ENCODE results near the gene POPDC3. TPM values are rescaled to one million over a fixed set of nuclear protein-coding genes. Genes with fewer than 3 reads are reported as not detected.
"Not testable (repeated sequence)": the region's sequence is repeated elsewhere in the genome, so short reads cannot be mapped to it uniquely, and the experiment has no call there.

POPDC3 gene
- total RNA-seq, 2 experiments from 2014 or later: not detected

DNA sequence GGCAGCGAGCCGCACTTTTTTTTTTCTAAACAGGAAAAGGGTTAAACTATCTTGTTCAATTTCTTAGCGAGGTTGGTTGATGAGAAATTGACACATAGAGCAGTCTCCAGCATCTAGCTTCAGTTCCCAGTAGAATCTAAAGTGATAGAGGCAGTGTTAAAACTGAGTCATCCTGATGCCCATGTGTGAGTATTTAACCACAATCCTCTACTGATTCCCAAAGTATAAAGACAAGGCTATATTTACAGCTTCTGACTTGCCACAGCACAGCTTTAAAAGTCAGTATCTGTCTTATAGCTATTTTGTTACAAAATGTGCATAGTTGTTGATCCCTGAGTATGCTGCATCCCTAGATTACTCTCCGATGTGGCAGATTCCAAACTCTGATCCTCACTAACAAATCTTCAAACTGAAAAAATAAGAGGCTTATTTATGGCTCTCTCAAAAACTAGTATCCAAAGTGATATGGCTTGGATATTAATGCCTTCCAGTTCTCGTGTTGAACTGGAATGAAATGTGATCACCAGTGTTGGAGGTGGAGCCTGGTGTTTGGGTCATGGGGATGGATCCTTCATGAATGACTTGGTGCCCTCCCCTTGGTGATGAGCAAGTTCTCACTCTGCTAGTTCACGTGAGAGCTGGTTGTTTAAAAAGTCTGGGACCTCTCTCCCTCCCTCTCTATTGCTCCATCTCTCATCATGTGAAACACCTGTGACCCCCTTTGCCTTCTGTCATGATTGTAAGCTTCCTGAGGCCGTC is 13.1 kb upstream of the POPDC3 start:
- ChIA-PET POLR2A (no interaction called here), CTCF (interaction anchor here (1.4 kb wide), 1 partner anchor 105 kb away, joined by 4 read pairs; no protein-coding TSS in a partner anchor)
- H3K4me1 Mint-ChIP-seq (ENCODE audit: low read depth): no peaks in the 10 kb centered on the region
- H3K36me3 Mint-ChIP-seq: no peaks in the 10 kb centered on the region
- H3K27ac Mint-ChIP-seq: no peak overlapping the region
- DNase-seq: no peak
- no peak overlapping the region for H3K4me3 Mint-ChIP-seq
- intact Hi-C loops (cut with micrococcal nuclease): no loop called here
- peaks cover 12% of the 10 kb centered on the region for H3K27me3 Mint-ChIP-seq
- no peaks in the 10 kb centered on the region for H3K9me3 Mint-ChIP-seq

DNA sequence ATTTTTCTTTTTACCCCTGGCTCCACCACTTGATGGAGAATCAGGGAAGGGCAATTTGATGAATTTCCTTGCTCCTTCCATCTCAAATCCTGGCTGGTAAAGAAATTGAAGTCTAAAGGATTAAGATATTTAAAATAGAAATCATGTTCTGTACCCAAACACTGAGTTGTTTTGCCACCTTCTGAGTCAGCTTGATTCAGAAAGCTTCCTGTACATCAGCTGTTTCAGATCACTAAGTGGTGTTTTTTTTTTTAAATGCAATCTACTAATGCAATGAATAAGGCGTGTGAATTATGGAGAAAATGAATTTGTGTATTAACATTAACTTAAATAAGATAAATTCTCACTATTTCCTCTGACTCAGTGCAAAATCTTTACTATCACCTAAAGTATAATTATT is 11.5 kb upstream of the POPDC3 start:
- DNase-seq: no peak
- H3K36me3 Mint-ChIP-seq: no peaks in the 10 kb centered on the region
- CTCF ChIA-PET: no interaction called here

DNA sequence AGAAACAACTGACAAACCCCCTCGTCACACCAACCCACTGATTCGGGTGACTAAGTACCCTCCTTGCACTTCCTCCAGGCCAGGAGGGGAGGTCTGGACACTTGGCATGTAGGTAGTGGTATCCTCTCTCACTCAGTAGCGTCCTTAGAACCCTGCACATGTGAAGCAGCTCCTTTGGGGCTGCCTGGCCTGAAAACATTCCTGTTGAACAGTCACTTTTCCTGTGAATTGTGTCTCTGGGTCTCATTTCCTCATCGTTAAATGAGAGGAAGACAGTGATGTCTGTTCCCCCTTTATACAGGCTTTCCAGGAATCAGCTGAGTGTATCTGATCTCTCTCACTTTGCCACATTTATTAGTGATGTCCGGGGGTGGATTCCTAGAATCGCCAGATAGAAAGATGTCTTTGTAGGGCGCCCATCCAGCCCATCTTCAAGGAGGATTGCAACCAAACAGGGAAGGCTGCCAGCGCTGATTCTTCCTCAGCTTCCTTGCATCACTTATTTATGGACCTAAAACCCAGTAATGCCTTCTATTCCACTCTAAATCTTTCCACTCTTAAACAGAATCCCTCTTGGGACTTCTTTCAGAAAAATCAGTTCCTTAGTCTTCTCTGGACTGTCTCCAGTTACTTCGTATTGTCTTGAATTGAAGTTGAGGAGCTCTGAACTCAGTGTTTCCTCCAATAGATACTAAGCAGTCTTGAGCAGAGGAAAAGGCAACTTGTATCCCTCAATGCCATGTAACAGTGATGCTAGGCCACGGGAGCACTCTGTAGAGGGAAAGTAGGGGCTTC is 9.4 kb upstream of the POPDC3 start:
- ChIA-PET POLR2A (no interaction called here), CTCF (no interaction called here)
- intact Hi-C loops (cut with micrococcal nuclease): no loop called here
- DNase-seq: no peak
- no peaks in the 10 kb centered on the region for H3K36me3 Mint-ChIP-seq
- H3K9me3 Mint-ChIP-seq: no peaks in the 10 kb centered on the region
- H3K4me1 Mint-ChIP-seq (ENCODE audit: low read depth): no peaks in the 10 kb centered on the region
- no peak overlapping the region for H3K27ac Mint-ChIP-seq
- H3K27me3 Mint-ChIP-seq: peaks cover 2% of the 10 kb centered on the region
- H3K4me3 Mint-ChIP-seq: no peak overlapping the region

More for the DNA sequence above, 11.5 kb upstream of the POPDC3 start:
- Mint-ChIP-seq H3K27ac (no peak overlapping the region), H3K27me3 (peaks cover 8% of the 10 kb centered on the region), H3K4me1 (ENCODE audit: low read depth) (no peaks in the 10 kb centered on the region), H3K9me3 (no peaks in the 10 kb centered on the region), H3K4me3 (no peak overlapping the region)
- POLR2A ChIA-PET: no interaction called here
- intact Hi-C loops (cut with micrococcal nuclease): no loop called here

DNA sequence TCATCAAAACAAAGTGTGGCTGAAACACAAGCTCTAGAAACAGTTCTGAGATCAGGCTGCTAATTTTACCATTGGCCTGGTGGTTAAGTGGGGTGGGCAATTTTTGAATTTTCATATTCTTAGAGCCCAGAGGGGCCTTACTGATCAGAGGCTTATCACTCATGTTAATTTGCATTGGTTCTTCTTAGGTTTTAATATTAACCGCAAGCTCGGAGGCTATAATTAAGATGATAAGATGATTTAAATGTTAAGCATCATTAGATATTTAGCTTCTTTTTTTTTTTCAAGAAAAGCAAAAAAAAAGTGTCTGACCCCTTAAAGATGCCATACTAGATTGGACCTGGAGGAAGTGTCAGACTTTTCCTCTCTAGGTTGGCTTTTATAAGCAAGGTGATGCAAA is 8.4 kb upstream of the POPDC3 start:
- no peak for DNase-seq
- ChIA-PET CTCF (no interaction called here), POLR2A (no interaction called here)
- H3K27ac Mint-ChIP-seq: no peak overlapping the region
- H3K36me3 Mint-ChIP-seq: no peaks in the 10 kb centered on the region
- intact Hi-C loops (cut with micrococcal nuclease): no loop called here
- no peak overlapping the region for H3K4me3 Mint-ChIP-seq
- no peaks in the 10 kb centered on the region for H3K27me3 Mint-ChIP-seq
- H3K4me1 Mint-ChIP-seq (ENCODE audit: low read depth): no peaks in the 10 kb centered on the region
- no peaks in the 10 kb centered on the region for H3K9me3 Mint-ChIP-seq

DNA sequence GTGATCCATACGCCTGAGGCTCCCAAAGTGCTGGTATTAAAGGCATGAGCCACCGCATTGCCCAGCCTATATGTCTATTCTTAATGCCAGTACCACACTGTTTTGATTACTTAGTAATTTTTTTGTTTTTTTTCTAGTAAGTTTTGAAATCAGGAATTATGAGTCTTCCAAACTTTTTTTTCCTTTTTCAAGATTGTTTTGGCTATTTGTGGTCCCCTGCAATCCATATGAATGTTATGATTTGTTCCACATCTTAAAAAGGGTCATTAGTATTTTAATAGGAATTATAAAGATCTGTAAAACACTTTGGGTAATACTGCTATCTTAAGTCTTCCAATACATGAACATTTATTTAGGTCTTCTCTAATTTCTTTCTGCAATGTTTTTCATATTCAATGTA is 6.8 kb upstream of the POPDC3 start:
- Mint-ChIP-seq H3K27ac (no peak overlapping the region), H3K36me3 (no peaks in the 10 kb centered on the region), H3K9me3 (no peaks in the 10 kb centered on the region), H3K27me3 (peaks cover 10% of the 10 kb centered on the region), H3K4me3 (no peak overlapping the region), H3K4me1 (ENCODE audit: low read depth) (no peaks in the 10 kb centered on the region)
- POLR2A ChIA-PET: no interaction called here
- CTCF ChIA-PET: no interaction called here
- DNase-seq: no peak
- intact Hi-C loops (cut with micrococcal nuclease): no loop called here

DNA sequence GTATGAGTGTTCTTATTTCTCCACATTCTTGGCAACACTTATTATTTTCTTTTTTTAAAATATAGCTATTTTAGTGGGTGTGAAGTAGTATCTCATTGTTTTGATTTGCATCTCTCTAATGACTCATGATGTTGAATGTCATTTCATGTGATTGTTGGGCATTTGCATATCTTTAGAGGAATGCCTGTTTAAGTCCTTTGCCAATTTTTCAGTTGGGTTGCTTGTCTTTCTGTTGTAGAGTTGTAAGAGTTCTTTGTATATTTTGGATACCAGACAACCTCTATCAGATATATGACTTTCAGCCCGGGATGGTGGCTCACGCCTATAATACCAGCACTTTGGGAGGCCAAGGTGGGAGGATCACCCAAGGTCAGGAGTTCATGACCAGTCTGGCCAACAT is 5.1 kb upstream of the POPDC3 start:
- POLR2A ChIA-PET: no interaction called here
- intact Hi-C loops (cut with micrococcal nuclease): no loop called here
- Mint-ChIP-seq H3K9me3 (no peaks in the 10 kb centered on the region), H3K27ac (no peak overlapping the region), H3K36me3 (no peaks in the 10 kb centered on the region), H3K4me3 (no peak overlapping the region), H3K4me1 (ENCODE audit: low read depth) (peaks cover 2% of the 10 kb centered on the region), H3K27me3 (peaks cover 24% of the 10 kb centered on the region)
- CTCF ChIA-PET: no interaction called here
- no peak for DNase-seq

DNA sequence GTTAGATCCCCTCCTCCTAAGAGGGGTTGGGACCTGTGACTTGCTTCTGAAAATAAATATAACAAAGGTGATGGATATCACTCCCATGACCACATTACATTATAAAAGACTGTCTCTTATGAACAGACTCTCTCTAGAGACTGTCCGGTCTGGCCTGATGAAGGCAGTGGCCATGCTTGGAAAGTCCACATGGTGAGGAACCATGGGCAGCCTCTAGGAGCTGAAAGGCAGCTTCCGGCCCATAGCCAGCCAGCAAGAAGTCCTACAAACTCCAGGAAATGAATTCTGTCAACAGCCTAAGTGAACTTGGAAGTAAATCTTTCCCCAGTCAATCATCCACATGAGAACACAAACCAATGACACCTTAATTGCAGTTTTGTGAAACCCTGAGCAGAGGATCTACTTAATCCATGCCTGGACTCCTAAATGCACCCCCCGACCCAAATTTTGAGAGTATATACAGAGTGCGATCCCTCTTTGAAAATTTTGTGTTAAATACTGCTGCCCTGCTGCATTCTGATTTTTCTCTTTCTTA is 2.2 kb upstream of the POPDC3 start:
- Mint-ChIP-seq H3K27me3 (peaks cover 38% of the 10 kb centered on the region), H3K27ac (no peak overlapping the region), H3K4me1 (ENCODE audit: low read depth) (peaks cover 2% of the 10 kb centered on the region), H3K9me3 (no peaks in the 10 kb centered on the region), H3K36me3 (no peaks in the 10 kb centered on the region), H3K4me3 (no peak overlapping the region)
- intact Hi-C loops (cut with micrococcal nuclease): no loop called here
- CTCF ChIA-PET: no interaction called here
- no peak for DNase-seq
- POLR2A ChIA-PET: no interaction called here

DNA sequence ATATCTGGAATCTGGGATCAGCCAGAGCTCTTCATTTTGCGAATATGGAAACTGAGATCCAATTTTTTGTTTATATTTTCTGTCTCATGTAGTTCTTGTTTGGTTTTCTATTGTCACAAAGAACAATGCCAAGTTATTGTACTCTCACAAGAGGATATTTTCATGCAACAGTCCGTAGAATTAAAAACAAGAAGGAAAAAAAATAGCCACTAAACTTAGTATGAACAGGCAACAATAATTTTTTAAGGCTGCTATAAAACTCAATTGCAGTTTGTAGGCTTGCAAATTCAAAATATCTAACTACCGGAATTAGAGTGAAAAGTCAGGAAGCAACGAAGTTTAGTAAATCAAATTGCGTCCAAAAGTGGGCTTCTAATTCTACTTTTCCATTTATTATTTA is 1.2 kb downstream of the POPDC3 start:
- CTCF ChIA-PET: no interaction called here
- Mint-ChIP-seq H3K9me3 (no peaks in the 10 kb centered on the region), H3K27ac (no peak overlapping the region), H3K4me3 (no peak overlapping the region), H3K36me3 (no peaks in the 10 kb centered on the region), H3K27me3 (peaks cover 41% of the 10 kb centered on the region), H3K4me1 (ENCODE audit: low read depth) (peaks cover 2% of the 10 kb centered on the region)
- no peak for DNase-seq
- POLR2A ChIA-PET: no interaction called here
- intact Hi-C loops (cut with micrococcal nuclease): loop anchor here (2.0 kb wide), 1 partner anchor 92 kb away; no protein-coding TSS in a partner anchor

DNA sequence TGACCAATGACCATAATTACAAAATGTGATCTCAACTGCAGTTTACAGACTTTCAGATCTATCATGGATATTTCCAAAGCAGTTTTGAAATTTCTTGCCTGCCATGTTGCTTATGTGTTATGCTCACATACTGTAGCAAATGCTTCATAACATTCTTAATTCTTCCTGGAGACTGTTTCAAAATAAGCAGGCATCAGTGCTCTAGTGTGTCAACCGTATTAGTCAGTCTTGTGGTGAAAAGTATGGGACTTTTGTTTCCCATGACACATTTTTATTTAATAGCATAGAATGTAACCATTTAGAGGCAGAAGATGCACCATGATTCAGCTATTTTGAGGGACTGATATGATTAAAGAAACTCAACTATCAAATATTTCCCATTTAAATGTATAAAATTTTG is 1.7 kb downstream of the POPDC3 start:
- H3K27ac Mint-ChIP-seq: no peak overlapping the region
- H3K4me1 Mint-ChIP-seq (ENCODE audit: low read depth): peaks cover 2% of the 10 kb centered on the region
- intact Hi-C loops (cut with micrococcal nuclease): loop anchor here (2.0 kb wide), 1 partner anchor 91 kb away; no protein-coding TSS in a partner anchor
- ChIA-PET CTCF (no interaction called here), POLR2A (no interaction called here)
- no peaks in the 10 kb centered on the region for H3K9me3 Mint-ChIP-seq
- H3K27me3 Mint-ChIP-seq: peaks cover 41% of the 10 kb centered on the region
- H3K36me3 Mint-ChIP-seq: no peaks in the 10 kb centered on the region
- no peak overlapping the region for H3K4me3 Mint-ChIP-seq
- DNase-seq: no peak

DNA sequence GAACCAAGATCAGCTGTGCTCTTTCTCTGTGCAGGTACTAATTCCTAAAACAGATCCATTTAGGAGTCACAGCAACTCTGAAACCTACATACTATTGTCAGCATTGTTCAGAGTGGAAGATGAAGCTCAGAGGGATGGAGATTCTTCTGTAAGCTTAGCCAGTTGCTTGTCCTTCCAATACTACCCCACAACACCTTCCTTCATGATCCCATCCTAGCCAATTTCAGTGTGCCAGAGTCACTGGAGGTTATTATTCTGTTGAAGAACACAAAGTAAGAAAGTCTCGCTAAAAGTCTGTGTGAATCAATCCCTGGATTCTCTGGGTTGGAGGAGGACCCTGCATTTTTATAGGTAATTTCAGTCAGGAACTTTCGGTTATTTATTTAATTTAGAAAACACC is 2.3 kb downstream of the POPDC3 start:
- no peak overlapping the region for H3K27ac Mint-ChIP-seq
- intact Hi-C loops (cut with micrococcal nuclease): no loop called here
- ChIA-PET CTCF (no interaction called here), POLR2A (no interaction called here)
- H3K27me3 Mint-ChIP-seq: peaks cover 38% of the 10 kb centered on the region
- no peaks in the 10 kb centered on the region for H3K36me3 Mint-ChIP-seq
- peaks cover 2% of the 10 kb centered on the region for H3K4me1 Mint-ChIP-seq (ENCODE audit: low read depth)
- no peaks in the 10 kb centered on the region for H3K9me3 Mint-ChIP-seq
- H3K4me3 Mint-ChIP-seq: no peak overlapping the region
- DNase-seq: no peak

DNA sequence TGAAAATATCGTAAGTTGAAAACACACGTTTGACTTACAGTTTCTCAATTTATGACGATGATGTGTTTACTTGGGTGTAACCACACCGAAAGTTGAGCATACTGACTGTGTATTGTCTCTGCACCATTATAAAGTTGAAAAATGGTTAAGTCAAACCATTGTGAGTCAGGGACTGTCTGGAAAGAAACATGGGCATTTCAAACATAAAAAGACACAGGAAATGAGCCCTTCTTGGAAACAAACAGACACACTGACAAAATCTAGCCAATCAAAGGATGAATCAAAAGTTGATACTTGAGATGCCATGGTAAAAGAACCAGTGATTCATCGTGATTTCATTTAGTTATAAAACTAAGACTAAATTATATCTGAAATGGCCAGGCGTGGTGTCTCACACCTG is 5.3 kb downstream of the POPDC3 start:
- Mint-ChIP-seq H3K9me3 (no peaks in the 10 kb centered on the region), H3K36me3 (no peaks in the 10 kb centered on the region), H3K4me1 (ENCODE audit: low read depth) (no peaks in the 10 kb centered on the region), H3K4me3 (no peak overlapping the region), H3K27me3 (peaks cover 16% of the 10 kb centered on the region), H3K27ac (no peak overlapping the region)
- intact Hi-C loops (cut with micrococcal nuclease): no loop called here
- DNase-seq: no peak
- ChIA-PET CTCF (no interaction called here), POLR2A (no interaction called here)

DNA sequence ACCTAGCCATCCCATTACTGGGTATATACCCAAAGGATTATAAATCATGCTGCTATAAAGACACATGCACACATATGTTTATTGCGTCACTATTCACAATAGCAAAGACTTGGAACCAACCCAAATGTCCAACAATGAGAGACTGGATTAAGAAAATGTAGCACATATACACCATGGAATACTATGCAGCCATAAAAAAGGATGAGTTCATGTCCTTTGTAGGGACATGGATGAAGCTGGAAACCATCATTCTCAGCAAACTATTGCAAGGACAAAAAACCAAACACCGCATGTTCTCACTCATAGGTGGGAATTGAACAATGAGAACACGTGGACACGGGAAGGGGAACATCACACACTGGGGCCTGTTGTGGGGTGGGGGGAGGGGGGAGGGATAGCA is 7.3 kb downstream of the POPDC3 start:
- H3K36me3 Mint-ChIP-seq; H3K9me3 Mint-ChIP-seq; CTCF ChIA-PET; intact Hi-C loops (cut with micrococcal nuclease); H3K4me3 Mint-ChIP-seq; H3K27ac Mint-ChIP-seq; POLR2A ChIA-PET; H3K4me1 Mint-ChIP-seq (ENCODE audit: low read depth); DNase-seq: not testable (repeated sequence)
- H3K27me3 Mint-ChIP-seq: peaks cover 12% of the 10 kb centered on the region

DNA sequence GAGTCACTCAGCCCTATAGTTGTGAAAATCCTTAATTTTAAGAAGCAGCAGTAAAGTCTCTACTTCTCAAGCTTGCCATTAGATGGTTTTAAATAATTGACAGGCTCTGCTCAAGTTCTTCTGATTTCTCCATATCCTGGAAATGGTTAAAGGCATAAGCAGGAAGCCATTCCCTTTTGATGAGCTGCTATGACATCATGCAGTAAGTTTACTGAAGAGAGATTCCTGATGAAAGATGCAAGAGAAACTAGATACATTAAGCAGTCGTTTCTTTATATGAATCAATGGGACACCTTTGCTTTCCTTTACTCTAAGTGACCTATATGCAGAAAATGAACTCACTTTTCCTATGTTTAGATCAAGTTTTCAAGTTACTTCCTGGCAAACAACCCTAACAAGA is 9.8 kb downstream of the POPDC3 start:
- intact Hi-C loops (cut with micrococcal nuclease): no loop called here
- H3K4me3 Mint-ChIP-seq: no peak overlapping the region
- CTCF ChIA-PET: no interaction called here
- H3K27ac Mint-ChIP-seq: no peak overlapping the region
- no peaks in the 10 kb centered on the region for H3K9me3 Mint-ChIP-seq
- H3K4me1 Mint-ChIP-seq (ENCODE audit: low read depth): no peaks in the 10 kb centered on the region
- H3K27me3 Mint-ChIP-seq: peaks cover 18% of the 10 kb centered on the region
- H3K36me3 Mint-ChIP-seq: no peaks in the 10 kb centered on the region
- DNase-seq: no peak
- POLR2A ChIA-PET: no interaction called here
